Liver (tissue), 9 donors: Measurements from ENCODE around the gene SH3GL1. TPM values are rescaled to one million over a fixed set of nuclear protein-coding genes. Genes with fewer than 3 reads are reported as not detected.

Source experiments
- DNase-seq: peaks from one replicate; pipeline ENCODE4 v3.0.0-alpha.2; 2017; ENCODE audit warnings: low spot score
- H3K27ac ChIP-seq, 2 donors: one replicate each; pipeline ENCODE4 v1.7.0; 2013; ENCODE audit warnings: inconsistent platforms in 2 of 2, low read length in 2 of 2, control low read depth in 1 of 2, low read depth in 1 of 2, mild to moderate bottlenecking in 1 of 2
- H3K27me3 ChIP-seq, 4 donors: one replicate each; pipeline versions ENCODE4 v1.6.1 to v1.7.0; 2013; ENCODE audit warnings: low read length in 3 of 4, inconsistent platforms in 1 of 4, mild to moderate bottlenecking in 1 of 4, moderate library complexity in 1 of 4; ENCODE audit not compliant: control insufficient read depth in 4 of 4, insufficient read depth in 4 of 4
- H3K36me3 ChIP-seq, 4 donors: one replicate each; pipeline versions ENCODE4 v1.6.1 to v1.7.0; 2013; ENCODE audit warnings: low read length in 3 of 4, mild to moderate bottlenecking in 3 of 4, low read depth in 1 of 4, moderate library complexity in 1 of 4; ENCODE audit not compliant: control insufficient read depth in 4 of 4, insufficient read depth in 3 of 4
- H3K4me1 ChIP-seq, 4 donors: one replicate each; pipeline versions ENCODE4 v1.6.1 to v1.7.0; 2013; ENCODE audit warnings: low read length in 3 of 4, mild to moderate bottlenecking in 3 of 4, moderate library complexity in 1 of 4; ENCODE audit not compliant: control insufficient read depth in 4 of 4, insufficient read depth in 4 of 4
- H3K4me3 ChIP-seq, 3 donors: one replicate each; pipeline versions ENCODE4 v1.6.1 to v1.7.0; 2013; ENCODE audit warnings: low read length in 3 of 3, control low read depth in 1 of 3, low read depth in 1 of 3, mild to moderate bottlenecking in 1 of 3
- H3K9ac ChIP-seq, 2 donors: one replicate each; pipeline ENCODE4 v1.7.0; 2013; ENCODE audit warnings: low read length in 2 of 2, mild to moderate bottlenecking in 2 of 2, moderate library complexity in 2 of 2, control low read depth in 1 of 2, low read depth in 1 of 2
- H3K9me3 ChIP-seq, 4 donors: one replicate each; pipeline versions ENCODE4 v1.6.1 to v1.7.0; 2013; ENCODE audit warnings: low read length in 3 of 4; ENCODE audit not compliant: control insufficient read depth in 4 of 4
- EGR1 ChIP-seq, 2 donors: IDR thresholded peaks; 2 replicates each; pipeline ENCODE4 v1.6.1; 2016 to 2018; ENCODE audit warnings: antibody characterized with exemption in 2 of 2, low read depth in 2 of 2
- FOXA1 ChIP-seq: IDR thresholded peaks from 2 replicates; pipeline ENCODE4 v1.6.1; 2016; ENCODE audit warnings: antibody characterized with exemption
- FOXA2 ChIP-seq: IDR thresholded peaks from 2 replicates; pipeline ENCODE4 v1.6.1; 2016; ENCODE audit warnings: antibody characterized with exemption
- GABPA ChIP-seq, 2 donors: IDR thresholded peaks in 1 of 2; conservative IDR thresholded peaks in 1 of 2; 2 replicates each; pipeline ENCODE4 v1.6.1; 2016; ENCODE audit warnings: antibody characterized with exemption in 2 of 2, mild to moderate bottlenecking in 1 of 2, moderate library complexity in 1 of 2
- HNF4A ChIP-seq, 2 donors: conservative IDR thresholded peaks; 2 replicates each; pipeline ENCODE4 v1.6.1; 2016; ENCODE audit warnings: antibody characterized with exemption in 2 of 2, mild to moderate bottlenecking in 2 of 2
- HNF4G ChIP-seq: IDR thresholded peaks from 2 replicates; pipeline ENCODE4 v1.6.1; 2016; ENCODE audit warnings: antibody characterized with exemption
- JUND ChIP-seq, 2 donors: IDR thresholded peaks; 2 replicates each; pipeline ENCODE4 v1.6.1; 2016; ENCODE audit warnings: antibody characterized with exemption in 2 of 2
- MAX ChIP-seq: IDR thresholded peaks from 2 replicates; pipeline ENCODE4 v1.6.1; 2016; ENCODE audit warnings: antibody characterized with exemption
- NR2F2 ChIP-seq: IDR thresholded peaks from 2 replicates; pipeline ENCODE4 v1.6.1; 2016; ENCODE audit warnings: antibody characterized with exemption
- RAD21 ChIP-seq, 2 donors: IDR thresholded peaks; 2 replicates each; pipeline ENCODE4 v1.6.1; 2016; ENCODE audit warnings: antibody characterized with exemption in 2 of 2, mild to moderate bottlenecking in 2 of 2
- REST ChIP-seq: IDR thresholded peaks from 2 replicates; pipeline ENCODE4 v1.6.1; 2016; ENCODE audit warnings: antibody characterized with exemption, mild to moderate bottlenecking
- RXRA ChIP-seq, 2 donors: IDR thresholded peaks; 2 replicates each; pipeline ENCODE4 v1.6.1; 2017 to 2018; ENCODE audit warnings: antibody characterized with exemption in 2 of 2, mild to moderate bottlenecking in 1 of 2
- SP1 ChIP-seq: IDR thresholded peaks from 2 replicates; pipeline ENCODE4 v1.6.1; 2018; ENCODE audit warnings: antibody characterized with exemption, mild to moderate bottlenecking
- TAF1 ChIP-seq: conservative IDR thresholded peaks from 2 replicates; pipeline ENCODE4 v1.6.1; 2016; ENCODE audit warnings: antibody characterized with exemption, mild to moderate bottlenecking
- YY1 ChIP-seq: IDR thresholded peaks from 2 replicates; pipeline ENCODE4 v1.6.1; 2016; ENCODE audit warnings: antibody characterized with exemption, mild to moderate bottlenecking
- WGBS: extraction: QIAGEN DNeasy Blood & Tissue Kit; methylation state at CpG from one replicate; pipeline ENCODE4 v1.1.7; 2013; 5-methylcytosine and 5-hydroxymethylcytosine counted together
- polyA plus RNA-seq, 2 donors: library from polyadenylated mRNA; stranded (reverse) in 1 of 2; unstranded in 1 of 2; fragments of 200-250 nt in 1 of 2; fragments of >200 nt in 1 of 2; fragmentation: Nextera tagmentation in 1 of 2; extraction: Ambion mirVana in 1 of 2; gene quantifications; one replicate each; pipeline versions ENCODE4 v1.2.1 to v1.2.3, GENCODE V29; 2013 to 2015
- total RNA-seq, 2 donors: library from RNA; depleted of rRNA; stranded (reverse); fragments of >200 nt; gene quantifications; one replicate each; pipeline ENCODE4 v1.2.3, GENCODE V29; 2014
- TF ChIP-seq, protein P1 (sequence below): IDR thresholded peaks from 2 replicates; pipeline ENCODE4 v1.6.1; 2016; ENCODE audit warnings: antibody characterized with exemption
- TF ChIP-seq, protein P2 (sequence below): fragments of 150-350 bp; IDR thresholded peaks from 2 replicates; pipeline ENCODE4 v1.5.1; 2017; ENCODE audit warnings: improper control_type of control experiment, low read depth, low read length; ENCODE audit not compliant: missing input control
- TF ChIP-seq, protein P3 (sequence below): IDR thresholded peaks from 2 replicates; pipeline ENCODE4 v1.6.1; 2016; ENCODE audit warnings: antibody characterized with exemption
- donor health status: healthy.
- donor health status: healthy.
- donor health status: healthy.
- donor health status: healthy.
- donor health status: healthy.

SH3GL1 gene
- total and polyA plus RNA-seq, 4 donors = 16.5 to 27.8 (median 18.2) TPM

- Histone ChIP-seq H3K27me3 (no peaks in the 10 kb centered on the region), H3K27ac (no peak overlapping the region), H3K4me3 (no peak overlapping the region), H3K9me3 (no peaks in the 10 kb centered on the region), H3K9ac (no peak overlapping the region), H3K4me1 (peaks cover 0 to 7% (median 0%) of the 10 kb centered on the region in 4 donors), H3K36me3 (peaks cover 2 to 24% (median 11%) of the 10 kb centered on the region in 4 donors)
- WGBS = 78% methylated on average over 17 of the region's 17 CpGs
- TF ChIP-seq EGR1 (IDR thresholded peaks at IDR 0.05; ENCODE audit: low read depth in 2 of 2) (no peak), HNF4G (no peak), REST (no peak), HNF4A (conservative IDR thresholded peaks at IDR 0.05) (no peak), FOXA2 (no peak), YY1 (no peak), SP1 (no peak), NR2F2 (no peak), GABPA (IDR thresholded peaks at IDR 0.05 in 1 of 2, conservative IDR thresholded peaks at IDR 0.05 in 1 of 2) (no peak), JUND (IDR thresholded peaks at IDR 0.05) (no peak), TAF1 (no peak), RAD21 (IDR thresholded peaks at IDR 0.05) (no peak), FOXA1 (no peak), RXRA (IDR thresholded peaks at IDR 0.05) (no peak), MAX (no peak)
- TF ChIP-seq, protein P1, sequence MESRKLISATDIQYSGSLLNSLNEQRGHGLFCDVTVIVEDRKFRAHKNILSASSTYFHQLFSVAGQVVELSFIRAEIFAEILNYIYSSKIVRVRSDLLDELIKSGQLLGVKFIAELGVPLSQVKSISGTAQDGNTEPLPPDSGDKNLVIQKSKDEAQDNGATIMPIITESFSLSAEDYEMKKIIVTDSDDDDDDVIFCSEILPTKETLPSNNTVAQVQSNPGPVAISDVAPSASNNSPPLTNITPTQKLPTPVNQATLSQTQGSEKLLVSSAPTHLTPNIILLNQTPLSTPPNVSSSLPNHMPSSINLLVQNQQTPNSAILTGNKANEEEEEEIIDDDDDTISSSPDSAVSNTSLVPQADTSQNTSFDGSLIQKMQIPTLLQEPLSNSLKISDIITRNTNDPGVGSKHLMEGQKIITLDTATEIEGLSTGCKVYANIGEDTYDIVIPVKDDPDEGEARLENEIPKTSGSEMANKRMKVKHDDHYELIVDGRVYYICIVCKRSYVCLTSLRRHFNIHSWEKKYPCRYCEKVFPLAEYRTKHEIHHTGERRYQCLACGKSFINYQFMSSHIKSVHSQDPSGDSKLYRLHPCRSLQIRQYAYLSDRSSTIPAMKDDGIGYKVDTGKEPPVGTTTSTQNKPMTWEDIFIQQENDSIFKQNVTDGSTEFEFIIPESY = no peak
- TF ChIP-seq, protein P2, sequence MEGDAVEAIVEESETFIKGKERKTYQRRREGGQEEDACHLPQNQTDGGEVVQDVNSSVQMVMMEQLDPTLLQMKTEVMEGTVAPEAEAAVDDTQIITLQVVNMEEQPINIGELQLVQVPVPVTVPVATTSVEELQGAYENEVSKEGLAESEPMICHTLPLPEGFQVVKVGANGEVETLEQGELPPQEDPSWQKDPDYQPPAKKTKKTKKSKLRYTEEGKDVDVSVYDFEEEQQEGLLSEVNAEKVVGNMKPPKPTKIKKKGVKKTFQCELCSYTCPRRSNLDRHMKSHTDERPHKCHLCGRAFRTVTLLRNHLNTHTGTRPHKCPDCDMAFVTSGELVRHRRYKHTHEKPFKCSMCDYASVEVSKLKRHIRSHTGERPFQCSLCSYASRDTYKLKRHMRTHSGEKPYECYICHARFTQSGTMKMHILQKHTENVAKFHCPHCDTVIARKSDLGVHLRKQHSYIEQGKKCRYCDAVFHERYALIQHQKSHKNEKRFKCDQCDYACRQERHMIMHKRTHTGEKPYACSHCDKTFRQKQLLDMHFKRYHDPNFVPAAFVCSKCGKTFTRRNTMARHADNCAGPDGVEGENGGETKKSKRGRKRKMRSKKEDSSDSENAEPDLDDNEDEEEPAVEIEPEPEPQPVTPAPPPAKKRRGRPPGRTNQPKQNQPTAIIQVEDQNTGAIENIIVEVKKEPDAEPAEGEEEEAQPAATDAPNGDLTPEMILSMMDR = no peak
- TF ChIP-seq, protein P3, sequence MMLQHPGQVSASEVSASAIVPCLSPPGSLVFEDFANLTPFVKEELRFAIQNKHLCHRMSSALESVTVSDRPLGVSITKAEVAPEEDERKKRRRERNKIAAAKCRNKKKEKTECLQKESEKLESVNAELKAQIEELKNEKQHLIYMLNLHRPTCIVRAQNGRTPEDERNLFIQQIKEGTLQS = no peak
- no peak for DNase-seq
Observed at GRCh38 chr19:4354897-4355296, 45.5 kb downstream of the SH3GL1 start.
